ENCODE results near the gene UMODL1. TPM values are rescaled to one million over a fixed set of nuclear protein-coding genes. Genes with fewer than 3 reads are reported as not detected.

The UMODL1 gene
- total and polyA plus RNA-seq, 9 donors = 0.01 to 2.2 (median 0.24) TPM; not detected in 5

DNA sequence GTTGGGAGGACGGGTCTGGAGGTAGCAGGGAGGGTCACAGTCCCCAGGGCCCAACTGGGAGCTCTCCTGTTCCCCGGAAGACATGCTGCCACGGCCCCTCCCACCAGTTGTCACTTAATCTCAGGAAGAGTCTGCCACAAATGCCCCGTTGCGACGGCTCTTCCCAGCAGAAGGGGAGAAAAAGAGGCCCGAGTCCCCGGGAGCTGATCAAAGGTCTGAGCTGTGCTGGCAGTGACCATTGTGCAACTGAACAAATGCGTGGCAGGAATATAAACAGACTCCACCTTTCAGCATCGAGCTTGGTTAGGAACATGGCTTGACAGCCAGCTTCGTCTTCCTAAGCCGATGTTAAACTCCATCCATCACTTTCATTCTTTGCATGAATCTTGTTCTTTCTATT, 33.2 kb upstream of the UMODL1 start:
- Histone ChIP-seq H3K4me1 (ENCODE audit: insufficient read depth) (peaks cover 10% of the 10 kb centered on the region), H3K4me3 (no peak overlapping the region), H3K9me3 (no peaks in the 10 kb centered on the region), H3K27ac (no peak overlapping the region), H3K36me3 (no peaks in the 10 kb centered on the region), H3K27me3 (no peaks in the 10 kb centered on the region)
- WGBS, 3 donors = 76 to 83% (median 78%) methylated on average over 12 of the region's 12 CpGs
- intact Hi-C loops (cut with DNase I) = no loop called here
- TF ChIP-seq EP300 (IDR thresholded peaks at IDR 0.05) (no peak), POLR2A (IDR thresholded peaks at IDR 0.05) (no peak)
- TF ChIP-seq, protein P1, sequence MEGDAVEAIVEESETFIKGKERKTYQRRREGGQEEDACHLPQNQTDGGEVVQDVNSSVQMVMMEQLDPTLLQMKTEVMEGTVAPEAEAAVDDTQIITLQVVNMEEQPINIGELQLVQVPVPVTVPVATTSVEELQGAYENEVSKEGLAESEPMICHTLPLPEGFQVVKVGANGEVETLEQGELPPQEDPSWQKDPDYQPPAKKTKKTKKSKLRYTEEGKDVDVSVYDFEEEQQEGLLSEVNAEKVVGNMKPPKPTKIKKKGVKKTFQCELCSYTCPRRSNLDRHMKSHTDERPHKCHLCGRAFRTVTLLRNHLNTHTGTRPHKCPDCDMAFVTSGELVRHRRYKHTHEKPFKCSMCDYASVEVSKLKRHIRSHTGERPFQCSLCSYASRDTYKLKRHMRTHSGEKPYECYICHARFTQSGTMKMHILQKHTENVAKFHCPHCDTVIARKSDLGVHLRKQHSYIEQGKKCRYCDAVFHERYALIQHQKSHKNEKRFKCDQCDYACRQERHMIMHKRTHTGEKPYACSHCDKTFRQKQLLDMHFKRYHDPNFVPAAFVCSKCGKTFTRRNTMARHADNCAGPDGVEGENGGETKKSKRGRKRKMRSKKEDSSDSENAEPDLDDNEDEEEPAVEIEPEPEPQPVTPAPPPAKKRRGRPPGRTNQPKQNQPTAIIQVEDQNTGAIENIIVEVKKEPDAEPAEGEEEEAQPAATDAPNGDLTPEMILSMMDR (IDR thresholded peaks at IDR 0.05) = no peak
- no peak for DNase-seq

DNA sequence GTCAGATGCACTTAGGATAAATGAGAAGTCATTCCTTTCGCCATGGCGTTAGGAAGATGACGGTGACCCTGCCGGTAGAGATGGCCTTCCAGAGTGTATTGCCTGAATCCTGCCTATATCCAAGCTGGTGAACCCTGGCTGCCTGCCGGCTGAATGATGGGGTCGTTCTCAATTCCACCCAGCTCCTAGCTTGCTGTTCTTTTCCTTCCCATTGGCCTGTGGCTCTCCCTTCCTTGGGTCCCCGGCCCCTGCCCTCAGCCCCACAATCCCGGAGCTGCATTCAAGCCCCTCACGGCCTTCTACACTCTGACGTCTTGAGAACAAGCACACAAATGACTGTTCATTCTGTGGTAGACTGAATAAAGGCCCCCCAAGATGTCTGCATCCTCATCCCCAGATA, 32.7 kb upstream of the UMODL1 start:
- H3K4me1 ChIP-seq (ENCODE audit: insufficient read depth) = peaks cover 10% of the 10 kb centered on the region
- DNase-seq = no peak
- no peaks in the 10 kb centered on the region for H3K36me3 ChIP-seq
- H3K27me3 ChIP-seq = no peaks in the 10 kb centered on the region
- intact Hi-C loops (cut with DNase I) = no loop called here
- H3K9me3 ChIP-seq = no peaks in the 10 kb centered on the region
- TF ChIP-seq EP300 (IDR thresholded peaks at IDR 0.05) (no peak), POLR2A (IDR thresholded peaks at IDR 0.05) (no peak)
- TF ChIP-seq, protein P1 (IDR thresholded peaks at IDR 0.05) = no peak
- 92 to 96% (median 94%) methylated on average over 10 of the region's 10 CpGs for WGBS, 3 donors
- H3K27ac ChIP-seq = no peak overlapping the region
- no peak overlapping the region for H3K4me3 ChIP-seq

DNA sequence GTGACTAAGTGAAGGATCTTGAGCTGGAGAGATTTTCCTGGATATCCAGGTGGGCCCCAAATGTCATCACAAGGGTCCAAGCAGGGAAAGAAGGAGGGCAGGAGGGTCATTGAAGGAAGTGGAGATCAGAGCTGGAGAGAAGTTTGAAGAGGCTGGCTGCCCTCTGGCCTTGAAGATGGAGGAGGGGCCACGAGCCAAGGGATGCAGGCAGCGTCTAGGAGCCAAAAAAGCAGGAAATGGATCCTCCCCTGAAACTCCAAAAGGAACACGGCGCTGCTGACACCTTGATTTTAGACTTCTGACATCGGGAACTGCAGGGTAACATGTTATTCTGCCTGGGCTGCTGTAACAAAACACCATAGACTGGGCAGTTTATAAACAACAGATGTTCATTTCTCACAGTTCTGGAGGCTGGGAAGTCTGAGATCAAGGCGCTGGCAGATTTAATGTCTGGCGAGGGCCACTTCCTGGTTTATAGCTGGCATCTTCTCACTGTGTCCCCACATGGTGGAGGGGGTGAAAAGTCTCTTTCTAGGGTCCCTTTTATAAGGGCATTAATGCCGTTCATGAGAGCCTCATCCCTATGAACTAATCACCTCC, 32.2 kb upstream of the UMODL1 start:
- TF ChIP-seq EP300 (IDR thresholded peaks at IDR 0.05) (no peak), POLR2A (IDR thresholded peaks at IDR 0.05) (no peak)
- TF ChIP-seq, protein P1 (IDR thresholded peaks at IDR 0.05) = no peak
- intact Hi-C loops (cut with DNase I) = no loop called here
- H3K4me3 ChIP-seq = no peak overlapping the region
- no peaks in the 10 kb centered on the region for H3K36me3 ChIP-seq
- no peak overlapping the region for H3K27ac ChIP-seq
- 58 to 66% (median 62%) methylated on average over 8 of the region's 8 CpGs for WGBS, 3 donors
- no peaks in the 10 kb centered on the region for H3K9me3 ChIP-seq
- H3K27me3 ChIP-seq = no peaks in the 10 kb centered on the region
- peaks cover 10% of the 10 kb centered on the region for H3K4me1 ChIP-seq (ENCODE audit: insufficient read depth)
- DNase-seq = no peak

DNA sequence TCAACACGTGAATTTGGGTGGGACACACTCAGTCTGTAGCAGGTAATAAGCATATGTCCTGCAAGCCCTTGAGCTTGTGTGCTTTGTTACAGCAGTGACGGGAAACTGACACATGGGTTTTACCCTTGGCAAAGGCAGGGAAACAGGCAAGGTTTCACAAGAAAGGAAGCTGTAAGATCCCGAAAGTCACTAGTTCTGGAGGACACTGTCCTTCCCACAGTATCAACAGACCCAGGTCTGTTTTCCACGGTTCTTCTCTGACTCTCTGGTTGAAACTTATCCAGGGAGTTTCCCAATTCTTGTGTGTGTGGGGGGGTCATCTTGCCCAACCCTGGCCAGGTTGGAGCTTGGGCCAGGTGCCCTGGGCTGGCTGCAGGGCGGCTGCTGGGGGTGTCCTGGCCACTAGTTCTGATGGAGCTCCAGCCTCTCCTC, 31.6 kb upstream of the UMODL1 start:
- WGBS, 3 donors = 47 to 52% (median 49%) methylated on average over 5 of the region's 5 CpGs
- intact Hi-C loops (cut with DNase I) = no loop called here
- TF ChIP-seq EP300 (IDR thresholded peaks at IDR 0.05) (no peak), POLR2A (IDR thresholded peaks at IDR 0.05) (no peak)
- TF ChIP-seq, protein P1 (IDR thresholded peaks at IDR 0.05) = no peak
- H3K9me3 ChIP-seq = no peaks in the 10 kb centered on the region
- no peak overlapping the region for H3K4me3 ChIP-seq
- H3K36me3 ChIP-seq = no peaks in the 10 kb centered on the region
- peak in 2 of 5 donors; percentile 27 to 61 for DNase-seq
- peaks cover 10% of the 10 kb centered on the region for H3K4me1 ChIP-seq (ENCODE audit: insufficient read depth)
- H3K27me3 ChIP-seq = no peaks in the 10 kb centered on the region
- no peak overlapping the region for H3K27ac ChIP-seq

Data from ovary (tissue), 9 donors.